Vagina (tissue), 2 donors: ENCODE measurements around the gene FXYD6.

ENCODE experiments used
- CTCF ChIP-seq, 3 experiments: fragments of 450-650 bp in 2 of 3; fragments of 200-600 bp in 1 of 3; sonication (generic) in 1 of 3; IDR thresholded peaks; one replicate each; pipeline ENCODE4 v1.5.1; 2017 to 2019; ENCODE audit warnings: antibody characterized with exemption in 3 of 3, mild to moderate bottlenecking in 2 of 3, moderate library complexity in 2 of 3
- POLR2A ChIP-seq, 2 donors: fragments of 450-650 bp; IDR thresholded peaks; one replicate each; pipeline ENCODE4 v1.6.1; 2017; ENCODE audit warnings: antibody characterized with exemption in 2 of 2, mild to moderate bottlenecking in 2 of 2, moderate library complexity in 2 of 2

GRCh38 chr11:117822074-117823033 lies 54.1 kb downstream of the FXYD6 start:
- TF ChIP-seq POLR2A (IDR thresholded peaks at IDR 0.05) (no peak), CTCF (IDR thresholded peaks at IDR 0.05) (peak in 2 of 3 experiments; percentile 23 to 31)
